H1 (cell line): ENCODE measurements around the gene RUNX1. TPM values are rescaled to one million over a fixed set of nuclear protein-coding genes. Genes with fewer than 3 reads are reported as not detected.

Experiments
- SIX5 ChIP-seq: IDR thresholded peaks from 2 replicates; pipeline ENCODE4 v1.6.1; 2011; ENCODE audit warnings: mild to moderate bottlenecking, low read depth, low read length
- polyA plus RNA-seq, 7 experiments: library from polyadenylated mRNA; depleted of rRNA in 3 of 7; stranded (reverse) in 5 of 7; unstranded in 2 of 7; fragments of >200 nt in 5 of 7; fragments of 200-250 nt in 2 of 7; gene quantifications; 1 replicate in 5 of 7; 2 replicates in 1 of 7; 4 replicates in 1 of 7; pipeline versions ENCODE4 v1.2.1 to v1.2.3, GENCODE V29; 2011 to 2013; ENCODE audit warnings: missing spikeins in 2 of 7, mixed read lengths in 2 of 7
- total RNA-seq: library from RNA; stranded (reverse); fragmentation: NEBNext Ultra II Directional; extraction: Animal tissue kit (Norgen Biotek cat#: 25700); gene quantifications from 2 replicates; pipeline ENCODE4 v1.2.1, GENCODE V29; 2021
- TF ChIP-seq, protein P1 (sequence below): fragments of 300-600 bp; sonication (generic); IDR thresholded peaks from 2 replicates; pipeline ENCODE4 v1.7.1; 2012; ENCODE audit warnings: low read length, moderate library complexity, mild to moderate bottlenecking, inconsistent platforms; ENCODE audit not compliant: insufficient replicate concordance

RUNX1 gene
- total and polyA plus RNA-seq, 2 of the 8 experiments (the other 6 are each of a cell fraction or from before 2014, with no cell fraction given): 0.20 to 0.60 TPM

DNA sequence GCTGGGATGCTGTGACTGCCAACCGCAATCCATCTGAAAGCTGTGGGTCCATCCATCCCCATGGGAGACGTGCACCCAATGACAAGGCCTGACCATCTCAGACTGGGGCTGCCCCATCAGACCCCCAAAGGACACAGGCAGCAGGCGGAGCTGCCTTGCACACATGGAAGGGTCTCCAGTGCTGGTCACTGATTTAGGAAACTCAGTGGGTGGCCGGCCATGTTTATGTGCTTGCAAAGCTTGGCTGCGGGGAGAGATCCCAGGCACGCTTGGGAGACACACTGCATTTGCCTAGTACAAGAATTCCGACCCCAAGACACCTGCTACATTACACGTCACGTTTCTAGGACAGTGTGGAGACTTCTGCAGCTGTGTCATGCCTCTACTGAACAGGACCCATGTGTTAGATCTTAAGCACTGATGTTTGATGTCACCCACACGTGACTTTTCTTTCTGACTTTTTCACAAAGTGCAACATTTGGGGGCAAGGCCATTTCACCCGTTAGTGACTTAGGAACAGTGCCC is 198.9 kb downstream of the RUNX1 start (continued):
- TF ChIP-seq, protein P1, sequence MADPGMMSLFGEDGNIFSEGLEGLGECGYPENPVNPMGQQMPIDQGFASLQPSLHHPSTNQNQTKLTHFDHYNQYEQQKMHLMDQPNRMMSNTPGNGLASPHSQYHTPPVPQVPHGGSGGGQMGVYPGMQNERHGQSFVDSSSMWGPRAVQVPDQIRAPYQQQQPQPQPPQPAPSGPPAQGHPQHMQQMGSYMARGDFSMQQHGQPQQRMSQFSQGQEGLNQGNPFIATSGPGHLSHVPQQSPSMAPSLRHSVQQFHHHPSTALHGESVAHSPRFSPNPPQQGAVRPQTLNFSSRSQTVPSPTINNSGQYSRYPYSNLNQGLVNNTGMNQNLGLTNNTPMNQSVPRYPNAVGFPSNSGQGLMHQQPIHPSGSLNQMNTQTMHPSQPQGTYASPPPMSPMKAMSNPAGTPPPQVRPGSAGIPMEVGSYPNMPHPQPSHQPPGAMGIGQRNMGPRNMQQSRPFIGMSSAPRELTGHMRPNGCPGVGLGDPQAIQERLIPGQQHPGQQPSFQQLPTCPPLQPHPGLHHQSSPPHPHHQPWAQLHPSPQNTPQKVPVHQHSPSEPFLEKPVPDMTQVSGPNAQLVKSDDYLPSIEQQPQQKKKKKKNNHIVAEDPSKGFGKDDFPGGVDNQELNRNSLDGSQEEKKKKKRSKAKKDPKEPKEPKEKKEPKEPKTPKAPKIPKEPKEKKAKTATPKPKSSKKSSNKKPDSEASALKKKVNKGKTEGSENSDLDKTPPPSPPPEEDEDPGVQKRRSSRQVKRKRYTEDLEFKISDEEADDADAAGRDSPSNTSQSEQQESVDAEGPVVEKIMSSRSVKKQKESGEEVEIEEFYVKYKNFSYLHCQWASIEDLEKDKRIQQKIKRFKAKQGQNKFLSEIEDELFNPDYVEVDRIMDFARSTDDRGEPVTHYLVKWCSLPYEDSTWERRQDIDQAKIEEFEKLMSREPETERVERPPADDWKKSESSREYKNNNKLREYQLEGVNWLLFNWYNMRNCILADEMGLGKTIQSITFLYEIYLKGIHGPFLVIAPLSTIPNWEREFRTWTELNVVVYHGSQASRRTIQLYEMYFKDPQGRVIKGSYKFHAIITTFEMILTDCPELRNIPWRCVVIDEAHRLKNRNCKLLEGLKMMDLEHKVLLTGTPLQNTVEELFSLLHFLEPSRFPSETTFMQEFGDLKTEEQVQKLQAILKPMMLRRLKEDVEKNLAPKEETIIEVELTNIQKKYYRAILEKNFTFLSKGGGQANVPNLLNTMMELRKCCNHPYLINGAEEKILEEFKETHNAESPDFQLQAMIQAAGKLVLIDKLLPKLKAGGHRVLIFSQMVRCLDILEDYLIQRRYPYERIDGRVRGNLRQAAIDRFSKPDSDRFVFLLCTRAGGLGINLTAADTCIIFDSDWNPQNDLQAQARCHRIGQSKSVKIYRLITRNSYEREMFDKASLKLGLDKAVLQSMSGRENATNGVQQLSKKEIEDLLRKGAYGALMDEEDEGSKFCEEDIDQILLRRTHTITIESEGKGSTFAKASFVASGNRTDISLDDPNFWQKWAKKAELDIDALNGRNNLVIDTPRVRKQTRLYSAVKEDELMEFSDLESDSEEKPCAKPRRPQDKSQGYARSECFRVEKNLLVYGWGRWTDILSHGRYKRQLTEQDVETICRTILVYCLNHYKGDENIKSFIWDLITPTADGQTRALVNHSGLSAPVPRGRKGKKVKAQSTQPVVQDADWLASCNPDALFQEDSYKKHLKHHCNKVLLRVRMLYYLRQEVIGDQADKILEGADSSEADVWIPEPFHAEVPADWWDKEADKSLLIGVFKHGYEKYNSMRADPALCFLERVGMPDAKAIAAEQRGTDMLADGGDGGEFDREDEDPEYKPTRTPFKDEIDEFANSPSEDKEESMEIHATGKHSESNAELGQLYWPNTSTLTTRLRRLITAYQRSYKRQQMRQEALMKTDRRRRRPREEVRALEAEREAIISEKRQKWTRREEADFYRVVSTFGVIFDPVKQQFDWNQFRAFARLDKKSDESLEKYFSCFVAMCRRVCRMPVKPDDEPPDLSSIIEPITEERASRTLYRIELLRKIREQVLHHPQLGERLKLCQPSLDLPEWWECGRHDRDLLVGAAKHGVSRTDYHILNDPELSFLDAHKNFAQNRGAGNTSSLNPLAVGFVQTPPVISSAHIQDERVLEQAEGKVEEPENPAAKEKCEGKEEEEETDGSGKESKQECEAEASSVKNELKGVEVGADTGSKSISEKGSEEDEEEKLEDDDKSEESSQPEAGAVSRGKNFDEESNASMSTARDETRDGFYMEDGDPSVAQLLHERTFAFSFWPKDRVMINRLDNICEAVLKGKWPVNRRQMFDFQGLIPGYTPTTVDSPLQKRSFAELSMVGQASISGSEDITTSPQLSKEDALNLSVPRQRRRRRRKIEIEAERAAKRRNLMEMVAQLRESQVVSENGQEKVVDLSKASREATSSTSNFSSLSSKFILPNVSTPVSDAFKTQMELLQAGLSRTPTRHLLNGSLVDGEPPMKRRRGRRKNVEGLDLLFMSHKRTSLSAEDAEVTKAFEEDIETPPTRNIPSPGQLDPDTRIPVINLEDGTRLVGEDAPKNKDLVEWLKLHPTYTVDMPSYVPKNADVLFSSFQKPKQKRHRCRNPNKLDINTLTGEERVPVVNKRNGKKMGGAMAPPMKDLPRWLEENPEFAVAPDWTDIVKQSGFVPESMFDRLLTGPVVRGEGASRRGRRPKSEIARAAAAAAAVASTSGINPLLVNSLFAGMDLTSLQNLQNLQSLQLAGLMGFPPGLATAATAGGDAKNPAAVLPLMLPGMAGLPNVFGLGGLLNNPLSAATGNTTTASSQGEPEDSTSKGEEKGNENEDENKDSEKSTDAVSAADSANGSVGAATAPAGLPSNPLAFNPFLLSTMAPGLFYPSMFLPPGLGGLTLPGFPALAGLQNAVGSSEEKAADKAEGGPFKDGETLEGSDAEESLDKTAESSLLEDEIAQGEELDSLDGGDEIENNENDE: no peak
- no peak for TF ChIP-seq SIX5
- TF ChIP-seq, all 59 proteins: peak for 0
